ENCODE data around the gene GRM1.
A peak's percentile ranks its signal among the peaks of the same experiment; 100 is the strongest.

The GRM1 gene

DNA sequence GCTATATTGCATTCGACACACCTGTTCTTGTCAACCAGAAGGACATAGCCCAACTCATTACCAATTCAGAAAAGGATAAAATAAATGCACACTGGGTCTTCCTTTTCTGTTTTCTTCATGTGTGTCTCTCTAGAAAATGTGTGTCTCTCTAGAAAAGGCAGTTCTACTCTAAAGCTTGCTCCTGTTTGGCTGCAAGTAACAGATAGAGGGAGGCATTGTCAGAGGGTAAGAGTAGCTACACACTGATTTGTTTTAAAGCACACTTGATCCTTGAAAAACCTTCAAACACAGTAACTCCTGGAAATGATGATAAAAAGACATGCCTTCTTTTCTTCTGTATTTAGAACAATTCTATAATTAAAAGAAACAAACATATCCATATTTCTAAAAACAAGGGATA lies 21.3 kb downstream of the GRM1 start:
- DNase-seq (ENCODE audit: low spot score), result no peak
- in situ Hi-C loops (cut with MboI; ENCODE audit: low pct_unique_long_range_greater_than_20kb, low sequenced_read_pairs, unreplicated experiment), result no loop called here
- TF ChIP-seq CTCF (IDR thresholded peaks at IDR 0.05; ENCODE audit: extremely low read depth, insufficient read depth, missing control alignments), result peak; percentile 2

GRCh38 chr6:146056506-146056905 lies 27.6 kb downstream of the GRM1 start:
- in situ Hi-C loops (cut with MboI; ENCODE audit: low pct_unique_long_range_greater_than_20kb, low sequenced_read_pairs, unreplicated experiment), result no loop called here
- no peak for TF ChIP-seq CTCF (IDR thresholded peaks at IDR 0.05; ENCODE audit: extremely low read depth, insufficient read depth, missing control alignments)
- DNase-seq (ENCODE audit: low spot score), result no peak

DNA sequence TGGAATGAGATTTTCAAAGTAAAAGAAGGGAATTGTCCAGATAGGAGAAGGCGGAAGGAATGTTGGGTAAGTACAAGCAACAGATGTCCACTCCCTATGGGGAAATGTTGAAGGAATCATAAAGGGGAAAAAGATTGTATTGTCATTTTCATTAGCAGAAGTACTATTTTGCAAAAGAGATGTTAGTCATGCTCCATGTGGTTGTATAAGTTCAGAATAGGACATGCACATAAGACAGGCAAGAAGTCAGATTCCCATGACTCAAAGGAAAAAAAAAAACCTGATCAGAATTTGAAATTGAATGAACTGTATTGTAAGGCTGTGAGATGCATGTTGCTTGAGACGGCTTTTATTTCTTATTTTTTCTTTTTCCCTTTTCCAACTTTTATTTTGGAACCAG lies 36.8 kb downstream of the GRM1 start:
- no peak for DNase-seq (ENCODE audit: low spot score)
- in situ Hi-C loops (cut with MboI; ENCODE audit: low pct_unique_long_range_greater_than_20kb, low sequenced_read_pairs, unreplicated experiment), result no loop called here
- TF ChIP-seq CTCF (IDR thresholded peaks at IDR 0.05; ENCODE audit: extremely low read depth, insufficient read depth, missing control alignments), result no peak

DNA sequence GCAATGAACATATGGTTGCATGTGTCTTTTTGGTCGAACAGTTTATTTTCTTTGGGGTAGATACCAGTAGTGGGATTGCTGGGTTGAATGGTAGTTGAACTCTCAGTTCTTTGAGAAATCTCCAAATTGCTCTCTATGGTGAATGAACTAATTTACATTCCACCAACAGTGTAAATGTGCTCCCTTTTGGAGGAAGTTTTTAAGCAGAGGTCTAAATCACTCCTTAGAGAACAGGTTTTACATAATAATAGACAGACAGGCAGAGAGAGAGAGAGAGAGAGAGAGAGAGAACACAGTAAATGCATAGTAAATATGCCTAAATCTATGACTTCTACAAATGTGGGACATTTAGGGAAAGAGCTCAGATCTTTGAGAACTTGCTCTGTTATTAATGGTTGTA lies 37.6 kb downstream of the GRM1 start:
- in situ Hi-C loops (cut with MboI; ENCODE audit: low pct_unique_long_range_greater_than_20kb, low sequenced_read_pairs, unreplicated experiment), result no loop called here
- DNase-seq (ENCODE audit: low spot score), result no peak
- TF ChIP-seq CTCF (IDR thresholded peaks at IDR 0.05; ENCODE audit: extremely low read depth, insufficient read depth, missing control alignments), result no peak

- no peak for TF ChIP-seq CTCF (IDR thresholded peaks at IDR 0.05; ENCODE audit: extremely low read depth, insufficient read depth, missing control alignments)
- in situ Hi-C loops (cut with MboI; ENCODE audit: low pct_unique_long_range_greater_than_20kb, low sequenced_read_pairs, unreplicated experiment), result no loop called here
- DNase-seq (ENCODE audit: low spot score), result no peak
Observed at GRCh38 chr6:146071781-146072180, 42.9 kb downstream of the GRM1 start.

DNA sequence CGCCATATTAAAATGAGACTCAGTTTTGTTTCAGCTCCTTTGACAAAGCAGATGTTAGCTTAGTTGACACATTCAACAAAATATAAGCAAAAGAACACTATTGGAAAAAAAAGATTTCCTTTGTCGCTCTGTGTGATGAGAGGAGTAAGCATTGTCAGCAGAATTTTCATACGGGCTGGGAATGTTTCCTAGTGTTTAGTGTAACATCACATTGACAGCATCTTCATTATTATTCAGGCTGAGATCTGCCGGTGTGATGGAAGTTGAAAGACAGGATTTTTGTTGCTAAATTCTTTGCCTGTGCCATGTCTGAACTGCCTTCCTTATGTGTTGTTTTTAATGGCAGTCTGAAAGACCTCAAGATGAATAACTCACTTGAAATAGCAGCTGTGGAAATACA lies 49.1 kb downstream of the GRM1 start:
- in situ Hi-C loops (cut with MboI; ENCODE audit: low pct_unique_long_range_greater_than_20kb, low sequenced_read_pairs, unreplicated experiment), result no loop called here
- no peak for DNase-seq (ENCODE audit: low spot score)
- TF ChIP-seq CTCF (IDR thresholded peaks at IDR 0.05; ENCODE audit: extremely low read depth, insufficient read depth, missing control alignments), result no peak

GRCh38 chr6:146087386-146087785 lies 58.5 kb downstream of the GRM1 start:
- in situ Hi-C loops (cut with MboI; ENCODE audit: low pct_unique_long_range_greater_than_20kb, low sequenced_read_pairs, unreplicated experiment), result no loop called here
- no peak for DNase-seq (ENCODE audit: low spot score)

More at GRCh38 chr6:146087386-146087785, 58.5 kb downstream of the GRM1 start:
- no peak for TF ChIP-seq CTCF (IDR thresholded peaks at IDR 0.05; ENCODE audit: extremely low read depth, insufficient read depth, missing control alignments)
